T1000 (cell line): ENCODE measurements around the gene FRA10AC1.

Experiments
- DNase-seq: peaks from one replicate; lab custom pipeline; 2025; ENCODE audit warnings: mixed read lengths; lab: John Stamatoyannopoulos, UW

FRA10AC1 gene, protein sequence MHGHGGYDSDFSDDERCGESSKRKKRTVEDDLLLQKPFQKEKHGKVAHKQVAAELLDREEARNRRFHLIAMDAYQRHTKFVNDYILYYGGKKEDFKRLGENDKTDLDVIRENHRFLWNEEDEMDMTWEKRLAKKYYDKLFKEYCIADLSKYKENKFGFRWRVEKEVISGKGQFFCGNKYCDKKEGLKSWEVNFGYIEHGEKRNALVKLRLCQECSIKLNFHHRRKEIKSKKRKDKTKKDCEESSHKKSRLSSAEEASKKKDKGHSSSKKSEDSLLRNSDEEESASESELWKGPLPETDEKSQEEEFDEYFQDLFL

DNA sequence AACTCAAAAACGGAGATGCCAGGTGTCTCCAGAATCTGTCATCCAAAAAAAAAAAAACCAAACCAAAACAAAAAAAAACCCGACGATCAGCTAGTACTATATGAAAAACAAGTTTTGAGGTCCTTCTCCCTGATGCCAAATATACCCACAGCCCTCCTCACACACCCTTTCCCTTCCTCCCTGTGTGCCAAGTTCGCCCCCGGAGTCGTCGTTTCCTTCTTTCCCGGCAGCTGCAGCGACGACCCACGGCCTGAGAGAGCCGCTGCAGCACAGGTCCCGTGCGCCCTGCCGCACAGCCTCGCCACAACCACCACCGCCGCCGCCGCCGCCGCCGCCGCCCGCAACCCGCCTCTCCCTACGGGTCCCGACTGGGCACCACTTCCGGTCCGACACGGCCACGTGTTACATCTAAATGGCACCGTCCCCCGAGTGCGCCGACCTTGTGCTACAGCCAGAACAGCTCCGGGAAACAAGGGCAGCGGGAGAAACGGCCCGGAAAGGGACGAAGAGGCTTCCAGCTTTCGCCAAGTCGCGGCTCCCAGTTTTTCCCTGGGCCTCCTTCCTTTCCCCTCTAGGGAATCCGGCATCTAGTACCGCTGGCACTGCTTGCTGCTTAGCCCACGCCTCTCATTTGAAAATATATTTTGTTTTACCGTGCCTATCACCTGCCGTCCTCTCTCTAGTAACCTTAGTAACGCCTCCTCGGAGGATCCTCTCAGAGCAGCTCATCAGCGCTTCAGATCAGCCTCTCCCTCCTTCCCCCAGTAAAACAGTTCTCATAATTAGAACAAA is at the start of gene FRA10AC1:
Gene FRA10AC1, minus strand, starts transcription at position 383 of the 792 bp plus-strand sequence. CDS start 2,486 bp downstream, outside the sequence.
- peak; percentile 93 for DNase-seq

DNA sequence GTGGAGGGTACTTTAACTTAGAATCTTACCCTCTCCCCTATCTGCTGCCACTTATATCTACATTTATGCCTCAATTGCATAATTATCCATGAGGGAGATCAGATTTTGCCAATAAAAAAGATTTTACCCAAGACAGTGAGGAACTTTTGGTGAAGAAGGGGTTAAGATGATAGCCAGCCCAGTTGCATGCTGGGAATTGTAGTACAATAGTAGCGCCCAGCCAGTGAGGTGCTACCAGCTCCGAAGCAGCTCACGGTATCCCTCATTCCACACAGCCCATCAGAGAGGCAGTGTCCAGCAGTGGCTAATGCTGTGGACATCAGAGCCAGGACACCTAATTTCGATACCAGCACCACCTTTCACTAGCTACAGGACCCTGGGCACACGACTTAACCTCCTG is 49.4 kb upstream of the FRA10AC1 start:
- no peak for DNase-seq

- no peak for DNase-seq
These were observed 48.7 kb upstream of the FRA10AC1 start for GRCh38 chr10:93751124-93751523.

DNA sequence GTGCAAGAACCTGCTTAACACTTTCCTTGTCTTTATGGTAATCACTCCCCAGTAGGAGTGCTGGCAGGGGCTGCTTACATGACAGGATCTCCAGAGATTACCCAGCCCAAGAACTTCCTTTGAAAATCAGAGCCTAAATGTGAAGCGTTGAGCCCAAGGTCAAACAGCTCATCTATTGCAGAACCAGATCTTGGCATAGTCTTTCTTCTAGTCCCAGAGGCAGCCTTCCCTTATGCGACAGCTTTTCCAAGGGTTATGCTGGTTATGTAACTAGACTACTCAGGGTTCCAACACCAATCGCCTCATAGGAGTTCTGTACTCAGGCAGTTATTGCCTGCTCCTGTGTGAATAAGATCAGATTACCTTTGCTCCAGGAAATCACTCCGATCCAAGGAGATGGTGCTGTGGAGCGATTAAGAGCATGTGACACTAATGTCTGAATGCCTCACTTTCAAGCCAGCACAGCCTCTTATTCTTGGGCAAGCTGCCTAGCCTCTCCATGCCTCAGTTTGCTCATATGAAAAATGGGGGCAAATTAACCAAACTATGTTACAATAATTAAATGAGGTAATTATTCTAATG is 46.9 kb upstream of the FRA10AC1 start:
- no peak for DNase-seq

GRCh38 chr10:93746844-93747284 is 44.5 kb upstream of the FRA10AC1 start:
- DNase-seq: peak; percentile 92

GRCh38 chr10:93745408-93746065 is 43.1 kb upstream of the FRA10AC1 start:
- no peak for DNase-seq

DNA sequence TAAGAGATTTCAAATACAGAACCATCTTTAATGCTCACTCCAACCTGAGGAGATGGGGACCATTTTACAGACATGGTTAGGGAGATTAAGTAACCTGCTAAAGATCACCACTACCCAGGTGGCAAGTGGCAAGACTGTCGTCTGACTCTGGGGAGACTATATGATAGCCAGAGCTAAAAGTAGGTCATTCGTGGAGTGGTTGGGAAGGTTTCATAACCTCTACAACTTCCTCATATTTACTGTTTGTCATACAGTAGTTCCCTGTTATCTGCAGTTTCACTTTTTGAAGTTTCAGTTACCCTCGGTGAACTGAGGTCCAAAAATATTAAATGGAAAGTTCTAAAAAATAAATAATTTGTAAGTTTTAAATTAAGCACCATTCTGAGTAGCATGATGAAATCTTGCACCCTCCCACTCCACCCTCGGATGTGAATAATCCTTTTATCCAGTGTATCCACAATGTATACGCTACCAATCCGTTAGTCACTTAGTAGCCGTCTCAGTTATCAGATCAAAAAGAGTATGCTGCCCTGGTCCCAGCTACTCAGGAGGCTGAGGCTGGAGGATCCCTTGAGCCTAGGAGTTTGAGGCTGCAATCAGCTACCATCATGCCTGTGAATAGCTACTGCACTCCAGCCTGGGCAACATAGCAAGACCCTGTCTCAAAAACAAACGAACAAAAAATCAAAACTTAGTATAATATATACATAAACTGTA is 40.4 kb upstream of the FRA10AC1 start:
- no peak for DNase-seq

DNA sequence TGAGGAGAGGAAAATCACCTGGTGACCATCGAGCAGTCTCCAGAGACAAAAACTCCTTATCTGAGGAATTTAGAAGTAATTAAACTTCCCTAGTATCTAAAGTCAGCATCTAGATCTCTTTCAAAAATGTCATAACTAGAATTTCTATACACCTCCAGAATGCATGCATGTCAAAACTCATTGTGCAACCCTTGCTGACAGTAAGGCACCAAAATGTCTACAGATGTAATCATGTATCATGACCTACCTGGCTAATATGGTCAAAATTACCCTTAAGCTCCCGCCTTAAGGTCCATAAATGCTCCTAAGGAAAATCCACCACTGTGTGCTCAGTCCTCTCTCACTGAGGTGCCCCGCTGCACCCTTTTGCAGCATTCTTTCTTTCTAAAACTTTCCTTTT is 39.0 kb upstream of the FRA10AC1 start:
- no peak for DNase-seq

DNA sequence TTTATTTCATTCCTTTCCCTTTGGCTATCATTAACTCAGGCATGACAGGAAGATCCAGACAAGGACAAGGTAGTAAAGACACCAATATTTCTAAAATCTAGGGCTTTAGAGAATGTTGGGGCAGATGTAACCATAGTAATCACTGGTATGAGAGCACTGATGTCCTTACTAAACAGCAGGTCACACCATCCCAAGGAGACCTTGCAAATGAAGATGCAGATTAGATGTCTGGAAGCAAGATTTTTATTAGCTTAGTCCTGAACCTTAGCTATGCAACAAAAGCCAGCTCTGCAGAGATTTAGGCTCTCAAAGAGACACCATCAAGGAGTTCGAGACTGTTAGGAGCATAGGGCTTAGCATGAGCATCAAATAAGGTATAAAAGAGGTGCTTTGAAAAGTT is 23.6 kb upstream of the FRA10AC1 start:
- DNase-seq: no peak

- no peak for DNase-seq
These were observed 20.8 kb upstream of the FRA10AC1 start for GRCh38 chr10:93723153-93723552.

DNA sequence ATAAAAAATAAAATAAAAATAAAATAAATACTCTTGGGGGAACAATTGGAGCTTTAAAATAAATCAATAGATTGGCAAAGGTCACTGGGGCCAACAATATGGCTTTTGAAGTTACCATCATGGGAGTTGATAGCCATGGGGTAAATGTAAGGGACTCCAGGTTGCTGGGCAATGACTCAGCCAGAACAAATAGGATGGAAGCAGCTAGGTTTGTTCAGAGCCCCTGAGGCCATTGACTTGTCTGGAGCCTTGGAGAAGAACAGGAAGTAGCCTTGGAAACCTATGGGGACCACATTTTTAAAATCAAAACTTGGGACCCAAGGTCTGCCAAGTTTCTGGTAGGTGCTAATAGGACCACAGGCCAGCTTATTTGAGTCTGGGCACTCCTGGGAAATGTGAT is 20.2 kb upstream of the FRA10AC1 start:
- no peak for DNase-seq

DNA sequence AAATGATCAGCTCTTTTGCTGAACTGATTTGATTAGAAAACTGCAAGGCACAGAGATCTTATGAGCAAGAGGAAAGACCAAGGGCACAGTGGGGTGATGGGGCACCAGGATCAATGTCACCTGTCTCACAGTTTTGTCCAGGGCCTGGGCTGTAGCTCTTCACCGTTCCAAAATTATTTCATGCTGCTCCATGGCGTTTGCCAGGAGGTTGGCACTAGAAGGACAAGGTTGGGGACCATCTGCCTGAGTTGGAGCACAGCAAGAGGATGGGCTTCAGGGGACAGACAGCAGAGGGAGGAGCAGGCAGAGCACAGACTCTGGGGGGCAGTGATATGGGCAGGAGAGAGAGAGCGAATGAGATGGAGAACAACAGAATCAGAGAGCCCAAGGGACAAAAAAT is 17.5 kb upstream of the FRA10AC1 start:
- no peak for DNase-seq

DNA sequence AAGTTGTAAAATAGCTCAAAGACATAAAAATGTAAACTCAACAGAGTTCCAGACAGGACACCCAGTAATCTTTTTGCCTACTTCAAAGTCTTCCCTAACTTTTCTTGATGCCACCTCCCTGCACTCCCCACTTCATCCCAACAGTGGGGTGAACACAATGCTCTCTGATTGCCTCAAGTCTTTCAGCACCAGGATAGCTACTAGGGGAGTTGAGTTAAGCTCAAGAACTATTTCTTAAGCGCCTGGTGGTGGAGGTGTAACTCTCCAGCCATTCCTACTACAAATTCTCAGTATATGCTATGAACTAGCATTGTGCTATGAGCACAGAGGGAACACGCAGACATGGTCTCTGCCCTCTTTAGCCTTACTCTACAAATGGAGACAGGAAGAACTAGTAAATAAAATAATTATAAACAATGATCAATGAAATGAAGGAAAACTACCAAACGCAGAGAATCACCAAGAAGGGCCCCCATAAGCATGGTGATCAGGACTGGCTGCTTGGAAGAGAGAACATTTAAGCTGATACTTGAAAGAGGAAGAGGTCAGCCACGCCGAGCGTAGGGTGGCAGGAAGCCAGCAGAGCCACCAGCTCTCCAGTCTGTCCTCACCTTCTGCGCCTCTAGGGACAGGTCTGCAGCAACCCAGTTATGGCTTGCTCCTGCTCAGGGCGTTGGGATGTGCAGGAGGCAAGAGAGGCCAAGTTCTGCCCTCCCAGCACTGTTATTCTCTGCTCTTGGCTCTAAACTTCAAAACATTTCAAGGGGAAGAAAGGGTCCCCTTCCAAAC is 16.7 kb upstream of the FRA10AC1 start:
- DNase-seq: no peak

DNA sequence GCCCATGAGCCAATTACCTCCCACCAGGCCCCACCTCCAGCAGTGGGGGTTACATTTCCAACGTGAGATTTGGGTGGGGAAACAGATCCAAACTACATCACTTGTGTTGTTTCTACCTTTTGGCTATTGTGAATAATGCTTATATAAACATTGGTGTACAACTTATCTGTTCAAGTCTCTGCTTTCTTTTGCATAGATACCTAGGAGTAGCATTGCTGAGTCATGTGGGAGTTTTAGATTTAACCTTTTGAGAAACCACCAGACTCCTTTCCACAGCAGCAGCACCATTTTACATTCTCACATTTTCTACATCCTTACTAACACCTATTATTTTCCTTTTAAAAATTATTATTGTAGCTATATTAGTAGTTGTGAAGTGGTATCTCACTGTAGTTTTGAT is 14.4 kb upstream of the FRA10AC1 start:
- DNase-seq: no peak

- DNase-seq: no peak
These were observed 13.0 kb upstream of the FRA10AC1 start for GRCh38 chr10:93715345-93715744.

DNA sequence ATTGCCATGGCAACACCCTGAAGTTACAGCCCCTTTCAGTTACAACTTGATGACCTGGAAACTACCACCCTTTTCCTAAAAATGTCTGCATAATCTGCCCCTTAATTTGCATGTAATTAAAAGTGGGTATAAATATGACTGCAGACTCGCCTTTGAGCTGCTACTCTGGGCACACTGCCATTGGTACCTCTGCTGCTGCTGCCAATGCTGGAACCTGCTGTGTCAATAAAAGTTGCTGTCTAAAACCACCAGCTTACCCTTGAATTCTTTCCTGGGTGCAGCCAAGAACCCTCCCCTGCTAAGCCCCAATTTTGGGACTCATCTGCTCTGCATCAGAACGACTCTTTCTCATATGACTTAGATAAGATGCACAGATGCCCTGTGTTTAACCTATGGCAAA is 10.2 kb upstream of the FRA10AC1 start:
- DNase-seq: no peak

- DNase-seq: peak; percentile 19
These were observed 9.5 kb upstream of the FRA10AC1 start for GRCh38 chr10:93711891-93712290.

GRCh38 chr10:93710333-93710909 is 8.0 kb upstream of the FRA10AC1 start:
- DNase-seq: no peak

DNA sequence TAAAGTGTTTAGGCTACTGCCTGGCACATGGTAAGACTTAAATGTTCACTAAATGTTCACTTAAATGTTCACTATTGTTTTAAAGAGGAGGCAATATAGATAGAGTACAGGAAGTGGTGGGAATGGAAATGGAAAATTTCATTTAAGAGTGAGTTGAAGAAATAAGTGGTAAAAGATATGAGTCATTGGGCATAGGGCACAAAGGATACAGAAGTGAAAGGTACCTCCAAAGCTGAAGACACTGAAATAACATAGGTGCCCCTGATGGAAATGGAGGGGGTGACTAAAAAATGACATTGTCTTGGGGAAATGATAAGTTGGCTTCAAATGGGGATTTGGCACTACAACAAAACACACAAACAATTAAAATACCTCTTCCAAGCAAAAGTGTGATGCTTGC is 5.2 kb upstream of the FRA10AC1 start:
- DNase-seq: no peak

- DNase-seq: no peak
These were observed 2.1 kb upstream of the FRA10AC1 start for GRCh38 chr10:93704451-93704850.

- no peak for DNase-seq
These were observed 1.4 kb upstream of the FRA10AC1 start for GRCh38 chr10:93703841-93704240.
